ENCODE results near the gene FOXA3.

FOXA3 gene

DNA sequence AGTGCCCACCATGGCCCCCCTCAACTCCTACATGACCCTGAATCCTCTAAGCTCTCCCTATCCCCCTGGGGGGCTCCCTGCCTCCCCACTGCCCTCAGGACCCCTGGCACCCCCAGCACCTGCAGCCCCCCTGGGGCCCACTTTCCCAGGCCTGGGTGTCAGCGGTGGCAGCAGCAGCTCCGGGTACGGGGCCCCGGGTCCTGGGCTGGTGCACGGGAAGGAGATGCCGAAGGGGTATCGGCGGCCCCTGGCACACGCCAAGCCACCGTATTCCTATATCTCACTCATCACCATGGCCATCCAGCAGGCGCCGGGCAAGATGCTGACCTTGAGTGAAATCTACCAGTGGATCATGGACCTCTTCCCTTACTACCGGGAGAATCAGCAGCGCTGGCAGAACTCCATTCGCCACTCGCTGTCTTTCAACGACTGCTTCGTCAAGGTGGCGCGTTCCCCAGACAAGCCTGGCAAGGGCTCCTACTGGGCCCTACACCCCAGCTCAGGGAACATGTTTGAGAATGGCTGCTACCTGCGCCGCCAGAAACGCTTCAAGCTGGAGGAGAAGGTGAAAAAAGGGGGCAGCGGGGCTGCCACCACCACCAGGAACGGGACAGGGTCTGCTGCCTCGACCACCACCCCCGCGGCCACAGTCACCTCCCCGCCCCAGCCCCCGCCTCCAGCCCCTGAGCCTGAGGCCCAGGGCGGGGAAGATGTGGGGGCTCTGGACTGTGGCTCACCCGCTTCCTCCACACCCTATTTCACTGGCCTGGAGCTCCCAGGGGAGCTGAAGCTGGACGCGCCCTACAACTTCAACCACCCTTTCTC, 8.2 kb downstream of the FOXA3 start:
- in situ Hi-C loops (cut with MboI; ENCODE audit: low sequenced_read_pairs) = no loop called here

- in situ Hi-C loops (cut with MboI; ENCODE audit: low sequenced_read_pairs) = no loop called here
Observed at GRCh38 chr19:45873219-45873772, 9.2 kb downstream of the FOXA3 start.

GRCh38 chr19:45874620-45874966, 10.5 kb downstream of the FOXA3 start:
- in situ Hi-C loops (cut with MboI; ENCODE audit: low sequenced_read_pairs) = no loop called here

DNA sequence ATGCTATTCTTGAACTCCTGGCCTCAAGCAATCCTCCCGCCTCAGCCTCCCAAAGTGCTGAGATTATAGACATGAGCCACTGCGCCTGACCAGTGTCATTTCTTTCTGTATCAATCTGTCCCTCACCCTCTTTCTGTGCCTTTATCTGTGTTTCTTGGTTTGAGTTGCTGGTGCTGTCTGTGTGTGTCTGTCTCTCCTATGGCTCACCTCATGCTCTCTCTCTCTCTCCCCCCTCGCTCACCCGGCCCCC, 12.0 kb downstream of the FOXA3 start:
- in situ Hi-C loops (cut with MboI; ENCODE audit: low sequenced_read_pairs) = no loop called here

GRCh38 chr19:45876411-45877197, 12.5 kb downstream of the FOXA3 start:
- in situ Hi-C loops (cut with MboI; ENCODE audit: low sequenced_read_pairs) = no loop called here

DNA sequence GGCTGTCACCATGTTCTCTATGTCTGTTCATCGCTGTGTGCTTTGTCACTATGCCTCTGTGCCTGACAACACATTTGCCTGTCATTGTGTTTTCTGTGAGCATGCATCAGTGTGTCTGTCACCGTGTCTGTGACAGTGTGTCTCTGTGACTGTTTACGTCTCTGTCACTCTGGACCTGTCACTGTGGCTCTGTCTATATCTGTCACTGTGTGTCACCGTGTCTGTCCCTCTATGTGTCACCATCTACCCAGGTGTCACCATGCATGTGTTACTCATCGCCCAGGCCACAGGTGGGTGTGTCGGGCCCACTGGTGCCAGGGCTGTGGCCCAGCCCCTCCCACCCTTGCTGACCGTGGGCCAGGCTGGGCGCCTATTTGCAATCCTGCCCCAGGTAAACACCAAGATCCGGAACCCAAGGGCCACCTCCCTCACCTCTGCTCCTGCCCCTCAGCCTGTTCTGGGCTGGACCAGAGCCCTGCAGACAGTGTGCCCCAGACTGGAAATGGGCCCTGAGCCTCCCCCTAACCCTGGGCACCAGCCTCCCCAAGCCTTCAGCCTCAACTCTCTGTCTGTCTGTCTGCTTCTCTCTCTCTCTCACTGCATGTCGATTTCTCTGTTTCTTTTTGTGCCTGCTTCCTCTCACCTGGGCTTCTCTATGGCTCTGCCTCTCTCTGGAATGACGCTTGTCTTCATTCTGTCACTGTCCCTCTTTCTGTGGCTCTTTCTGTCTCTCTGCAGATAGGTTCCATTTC, 14.1 kb downstream of the FOXA3 start:
- in situ Hi-C loops (cut with MboI; ENCODE audit: low sequenced_read_pairs) = no loop called here

DNA sequence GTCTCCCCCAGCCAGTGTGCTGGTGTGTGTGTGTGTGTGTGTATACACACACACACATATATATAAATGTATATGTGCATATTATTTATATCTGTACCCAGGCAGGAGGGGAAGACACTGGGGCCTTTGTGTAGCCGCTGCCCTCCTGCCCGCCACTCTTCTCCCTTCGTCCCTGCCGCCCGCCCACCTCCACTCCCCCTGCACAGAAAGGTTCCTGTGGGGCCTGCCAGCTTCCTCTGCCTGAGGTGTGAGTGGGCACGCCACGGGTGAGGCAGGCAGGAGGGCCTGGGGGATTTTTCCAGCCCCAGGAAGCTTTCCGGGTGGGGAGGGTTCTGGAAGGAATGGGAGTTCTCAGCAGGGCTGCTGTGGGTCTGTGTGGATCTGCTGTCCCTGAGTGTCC, 14.9 kb downstream of the FOXA3 start:
- in situ Hi-C loops (cut with MboI; ENCODE audit: low sequenced_read_pairs) = no loop called here

DNA sequence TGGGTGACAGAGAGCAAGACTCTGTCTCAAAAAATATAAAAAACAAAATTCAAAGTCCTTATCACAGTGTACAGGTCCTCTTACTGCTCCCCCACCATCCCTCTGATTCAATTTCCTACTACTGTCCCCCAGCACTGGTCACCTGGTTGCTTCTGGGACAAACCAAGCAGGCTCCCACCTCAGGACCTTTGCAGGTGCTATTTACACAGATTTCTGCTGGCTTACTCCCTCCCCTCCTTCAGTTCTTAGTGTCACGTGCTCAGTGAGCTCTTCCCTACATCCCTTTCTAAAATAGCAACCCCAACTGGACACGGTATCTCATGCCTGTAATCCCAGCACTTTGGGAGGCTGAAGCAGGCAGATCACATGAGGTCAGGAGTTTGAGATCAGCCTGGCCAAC, 15.8 kb downstream of the FOXA3 start:
- in situ Hi-C loops (cut with MboI; ENCODE audit: low sequenced_read_pairs) = no loop called here

DNA sequence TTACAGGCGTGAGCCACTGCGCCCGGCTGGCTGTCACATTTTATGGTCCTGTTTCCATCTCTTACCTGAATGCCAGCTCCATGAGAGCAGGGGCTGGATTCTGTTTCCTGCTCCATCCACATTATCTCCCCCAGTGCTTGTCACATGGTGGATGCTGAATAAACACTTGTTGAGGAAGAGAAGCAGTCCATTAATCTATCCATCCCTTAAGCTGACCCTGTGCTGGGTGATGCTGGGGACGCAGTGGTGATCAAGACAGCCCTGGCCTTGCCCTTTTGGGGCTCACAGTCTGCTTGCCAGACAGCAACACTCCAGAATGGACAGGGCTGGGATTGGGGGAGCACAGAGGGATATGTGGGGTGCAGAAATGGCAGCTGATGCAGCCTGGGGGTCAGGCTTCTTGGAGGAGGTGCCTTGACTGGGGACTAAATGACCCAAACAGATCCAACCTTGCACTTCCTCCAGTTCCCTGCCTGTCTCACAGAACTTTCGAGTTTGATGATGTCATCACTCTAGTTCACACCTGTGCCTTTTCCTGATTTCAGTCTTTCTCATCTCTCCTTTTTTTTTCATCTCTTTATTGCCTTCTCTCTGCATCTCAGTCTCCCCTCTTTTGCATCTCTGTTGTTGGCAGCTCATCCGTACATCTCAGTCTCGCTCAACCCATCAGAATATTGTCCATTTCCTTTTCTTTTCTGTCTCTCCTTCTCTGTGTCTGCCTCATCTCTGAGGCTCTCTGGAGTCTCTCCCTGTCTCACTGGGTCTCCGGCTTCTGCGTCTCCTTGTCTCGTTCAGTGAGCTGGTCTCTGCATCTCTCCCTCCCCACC, 17.2 kb downstream of the FOXA3 start:
- in situ Hi-C loops (cut with MboI; ENCODE audit: low sequenced_read_pairs) = no loop called here

GRCh38 chr19:45881909-45882528, 17.9 kb downstream of the FOXA3 start:
- in situ Hi-C loops (cut with MboI; ENCODE audit: low sequenced_read_pairs) = no loop called here

DNA sequence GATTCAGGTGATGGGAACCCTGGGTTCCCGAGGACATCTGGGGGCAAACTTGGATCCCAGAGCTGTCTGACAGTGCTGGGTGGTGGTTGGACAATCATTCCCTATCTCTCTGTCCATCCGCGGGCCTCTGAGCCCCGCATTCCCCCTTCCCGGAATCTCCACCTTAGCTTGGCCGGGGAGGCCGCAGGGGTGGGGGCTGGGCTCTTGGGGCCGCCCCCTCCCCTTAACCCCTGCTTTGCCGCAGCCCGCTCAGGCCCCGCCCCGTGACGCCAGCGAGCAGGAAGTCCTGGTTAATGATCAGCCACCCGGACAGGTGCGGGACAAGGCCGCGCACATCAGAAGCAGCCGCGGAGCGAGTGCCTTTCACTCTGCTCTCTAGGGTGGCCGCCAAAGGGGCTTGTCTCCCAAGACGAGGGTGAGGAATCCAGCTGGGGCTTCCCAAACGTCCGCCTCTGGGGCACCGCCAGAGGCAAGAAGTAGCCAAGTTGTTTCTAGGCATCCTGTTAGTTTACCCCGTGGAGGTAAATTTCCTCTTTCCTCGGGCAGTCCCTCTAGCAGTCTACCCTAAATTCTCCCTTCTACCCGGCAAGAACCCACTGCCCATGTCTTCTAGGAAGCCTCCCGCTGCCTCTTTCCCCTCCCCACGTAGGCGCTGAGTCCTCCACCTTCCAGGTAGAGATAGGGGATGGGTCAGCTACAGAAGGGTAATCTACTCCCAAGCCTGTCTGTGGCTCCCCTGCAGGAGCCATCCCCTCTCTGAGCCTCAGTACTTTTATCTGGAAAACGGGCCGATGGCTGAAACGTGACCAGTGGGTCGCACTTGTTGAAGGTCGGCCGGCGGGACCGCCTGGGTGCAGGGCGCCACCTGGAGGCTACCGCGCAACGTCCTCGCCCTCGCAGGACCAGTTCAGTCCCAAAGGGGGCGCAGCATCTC, 18.8 kb downstream of the FOXA3 start:
- in situ Hi-C loops (cut with MboI; ENCODE audit: low sequenced_read_pairs) = no loop called here

DNA sequence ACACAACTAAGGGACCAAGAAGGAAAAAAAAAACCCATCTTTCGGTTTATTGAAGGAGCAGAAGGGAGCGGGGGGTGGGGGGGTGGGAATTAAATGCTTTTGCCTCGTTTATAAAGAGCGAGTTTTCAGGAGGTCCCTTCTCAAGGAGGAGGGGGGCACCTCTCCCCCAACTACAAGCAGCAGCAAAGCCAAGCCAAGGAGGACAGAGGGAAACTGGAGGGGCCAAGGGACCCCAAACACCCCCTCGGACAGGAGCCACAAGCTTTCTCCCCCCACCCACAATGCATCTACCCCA, 19.4 kb downstream of the FOXA3 start:
- in situ Hi-C loops (cut with MboI; ENCODE audit: low sequenced_read_pairs) = no loop called here

- in situ Hi-C loops (cut with MboI; ENCODE audit: low sequenced_read_pairs) = no loop called here
Observed at GRCh38 chr19:45883881-45884681, 20.0 kb downstream of the FOXA3 start.

- in situ Hi-C loops (cut with MboI; ENCODE audit: low sequenced_read_pairs) = no loop called here
Observed at GRCh38 chr19:45884682-45885555, 20.8 kb downstream of the FOXA3 start.

DNA sequence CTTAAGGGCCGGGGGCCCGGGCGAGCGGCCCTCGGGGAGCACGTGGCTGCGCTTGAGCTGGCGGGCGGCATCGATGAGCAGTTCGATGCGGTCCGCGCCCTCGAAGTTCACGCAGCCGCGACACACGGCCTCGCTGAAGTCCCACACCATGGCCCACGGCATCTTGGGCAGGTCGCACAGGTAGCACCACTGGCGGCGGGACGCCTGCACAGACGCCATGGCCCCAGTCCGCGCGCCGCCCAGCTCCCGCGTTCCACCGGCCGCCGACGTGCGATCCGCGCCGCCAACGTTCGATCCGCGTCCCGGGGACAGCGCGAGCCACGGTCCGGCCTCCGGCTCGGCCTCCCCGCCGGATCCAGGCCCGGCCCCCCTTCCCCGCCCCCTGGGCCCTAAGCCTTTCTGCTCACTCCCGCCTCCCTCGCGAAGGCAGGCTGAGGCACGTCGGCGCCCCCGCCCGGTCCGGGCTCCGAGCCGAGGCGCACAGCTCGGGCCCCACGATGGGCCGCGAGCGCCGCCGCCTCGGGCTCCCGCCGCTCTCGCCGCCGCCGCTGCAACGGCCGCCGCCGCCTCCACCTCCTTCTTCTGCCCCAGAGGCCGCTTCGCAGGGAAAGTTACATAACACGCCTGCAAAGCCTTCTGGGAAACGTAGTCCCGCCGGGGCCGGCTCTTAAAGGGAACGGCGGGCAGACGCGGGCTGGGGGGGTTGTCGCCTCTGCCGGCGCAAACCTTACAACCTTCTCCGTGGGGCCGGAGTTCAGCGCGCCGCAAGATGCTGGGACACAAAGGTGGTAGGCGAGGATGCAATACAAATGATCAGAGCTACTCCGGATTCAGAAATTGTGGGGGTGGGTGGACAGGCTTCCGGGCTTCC, 21.7 kb downstream of the FOXA3 start, which contains the start of gene IRF2BP1:
Gene IRF2BP1, minus strand, starts transcription at position 586 of the 871 bp plus-strand sequence. Its CDS starts 367 bp downstream, at position 219.
- in situ Hi-C loops (cut with MboI; ENCODE audit: low sequenced_read_pairs) = no loop called here

DNA sequence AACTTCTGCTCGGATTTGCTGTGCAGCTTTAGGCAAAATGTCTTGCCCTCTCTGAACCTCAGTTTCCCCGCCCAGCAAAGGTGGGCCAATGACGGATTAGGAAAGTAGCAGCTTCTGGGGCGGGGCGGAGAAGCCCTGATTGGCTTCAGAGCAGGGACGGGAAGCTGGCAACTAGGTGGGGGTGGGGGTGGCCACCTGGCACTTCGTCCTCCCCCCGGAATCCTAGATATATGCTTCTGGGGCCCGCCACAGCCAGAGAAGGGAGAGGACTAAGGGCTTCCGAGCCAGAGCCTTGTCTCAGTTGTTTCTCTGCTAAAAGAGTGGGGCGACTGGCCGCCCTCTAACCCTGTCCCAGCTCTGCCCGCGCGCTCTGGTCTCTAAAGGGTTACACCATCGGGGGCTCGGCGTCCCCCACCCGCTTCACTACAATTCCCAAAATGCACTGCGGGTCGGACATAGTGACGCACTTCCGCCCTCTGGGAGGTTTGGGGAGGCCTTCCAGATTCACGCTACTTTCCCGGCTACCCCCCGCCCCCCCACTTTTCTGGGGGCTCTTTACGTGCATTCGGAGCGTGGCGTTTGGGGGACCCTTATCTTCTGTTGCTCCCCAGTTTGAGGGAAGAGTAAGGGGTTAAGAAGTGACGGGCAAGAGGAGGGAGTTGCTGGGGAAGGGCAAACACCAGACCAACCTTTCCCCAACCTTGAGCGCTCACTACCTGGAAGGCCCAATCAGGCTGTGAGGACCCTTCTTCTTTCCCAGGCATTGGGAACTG, 22.5 kb downstream of the FOXA3 start:
- in situ Hi-C loops (cut with MboI; ENCODE audit: low sequenced_read_pairs) = no loop called here

Measured in HL-60/S4 (cell line).